Right lobe of liver (tissue), 4 donors: ENCODE results near the gene TP53BP1.

Experiments
- CTCF ChIP-seq, 4 donors: fragments of 200-600 bp in 3 of 4; fragments of 450-650 bp in 1 of 4; IDR thresholded peaks; one replicate each; pipeline versions ENCODE4 v1.5.1 to v1.8.0; 2016 to 2022; ENCODE audit warnings: antibody characterized with exemption in 4 of 4, mild to moderate bottlenecking in 2 of 4
- POLR2A ChIP-seq: fragments of 450-650 bp; IDR thresholded peaks from one replicate; pipeline ENCODE4 v1.6.1; 2017; ENCODE audit warnings: antibody characterized with exemption, mild to moderate bottlenecking
- donor health status: DM: no; HTN: no; CAD: no.
- donor health status: DM: no; HTN: no; CAD: no.
- donor health status: DM: no; HTN: yes; CAD: no.

GRCh38 chr15:43360821-43361220 lies 132.1 kb downstream of the TP53BP1 start:
- no peak for TF ChIP-seq CTCF (IDR thresholded peaks at IDR 0.05)
- TF ChIP-seq POLR2A, result no peak
